ENCODE data around the gene HDAC4.

Gene HDAC4

DNA sequence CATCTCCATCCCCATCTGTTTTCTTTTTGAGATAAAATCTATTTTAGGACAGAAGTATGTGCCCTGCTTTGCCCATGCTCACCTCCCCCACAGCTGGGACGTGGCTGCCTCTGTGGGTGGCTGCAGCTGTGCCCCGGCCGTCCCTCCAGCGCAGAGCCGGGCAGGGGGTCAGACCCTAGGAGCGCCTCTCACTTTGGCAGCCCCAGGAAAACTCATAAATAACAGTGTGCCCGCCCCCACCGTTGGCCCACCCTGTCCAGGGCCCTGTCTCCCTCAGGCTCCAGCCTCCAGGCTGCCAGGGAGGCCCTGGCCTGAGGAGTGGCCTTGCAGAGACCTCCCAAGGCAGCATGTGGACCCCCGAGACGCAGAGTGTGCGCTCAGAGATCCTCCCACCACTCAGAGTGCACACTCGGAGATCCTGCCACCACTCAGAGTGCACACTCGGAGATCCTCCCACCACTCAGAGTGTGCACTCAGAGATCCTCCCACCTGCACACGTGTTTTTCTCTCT, 374.8 kb downstream of the HDAC4 start:
- no peaks in the 10 kb centered on the region for H3K9me3 ChIP-seq (ENCODE audit: low read length)
- H3K36me3 ChIP-seq (ENCODE audit: insufficient read depth, low read length), result no peaks in the 10 kb centered on the region
- H3F3A ChIP-seq (ENCODE audit: insufficient read depth, low read length), result no peaks in the 10 kb centered on the region
- H3K9ac ChIP-seq (ENCODE audit: low read length), result no peak overlapping the region
- no peaks in the 10 kb centered on the region for H3K79me2 ChIP-seq (ENCODE audit: insufficient read depth, low read length)
- H3K27ac ChIP-seq (ENCODE audit: low read depth, low read length, poor library complexity, severe bottlenecking), result no peak overlapping the region
- no peaks in the 10 kb centered on the region for H3K9me2 ChIP-seq (ENCODE audit: low read depth, low read length)
- no peaks in the 10 kb centered on the region for H3K4me1 ChIP-seq (ENCODE audit: insufficient read depth, low read length, severe bottlenecking)
- no peak overlapping the region for H3K4me3 ChIP-seq (ENCODE audit: low read depth, low read length, poor library complexity, severe bottlenecking)
- H4K20me1 ChIP-seq (ENCODE audit: insufficient read depth, low read length), result no peaks in the 10 kb centered on the region
- H2AFZ ChIP-seq (ENCODE audit: low read length), result no peak overlapping the region
- no peak overlapping the region for H3K4me2 ChIP-seq (ENCODE audit: low read length)
- no peaks in the 10 kb centered on the region for H3K27me3 ChIP-seq (ENCODE audit: insufficient read depth, low read length)
- no peak for TF ChIP-seq EZH2 (IDR thresholded peaks at IDR 0.05; ENCODE audit: borderline replicate concordance, low read length)
- TF ChIP-seq, protein P1, sequence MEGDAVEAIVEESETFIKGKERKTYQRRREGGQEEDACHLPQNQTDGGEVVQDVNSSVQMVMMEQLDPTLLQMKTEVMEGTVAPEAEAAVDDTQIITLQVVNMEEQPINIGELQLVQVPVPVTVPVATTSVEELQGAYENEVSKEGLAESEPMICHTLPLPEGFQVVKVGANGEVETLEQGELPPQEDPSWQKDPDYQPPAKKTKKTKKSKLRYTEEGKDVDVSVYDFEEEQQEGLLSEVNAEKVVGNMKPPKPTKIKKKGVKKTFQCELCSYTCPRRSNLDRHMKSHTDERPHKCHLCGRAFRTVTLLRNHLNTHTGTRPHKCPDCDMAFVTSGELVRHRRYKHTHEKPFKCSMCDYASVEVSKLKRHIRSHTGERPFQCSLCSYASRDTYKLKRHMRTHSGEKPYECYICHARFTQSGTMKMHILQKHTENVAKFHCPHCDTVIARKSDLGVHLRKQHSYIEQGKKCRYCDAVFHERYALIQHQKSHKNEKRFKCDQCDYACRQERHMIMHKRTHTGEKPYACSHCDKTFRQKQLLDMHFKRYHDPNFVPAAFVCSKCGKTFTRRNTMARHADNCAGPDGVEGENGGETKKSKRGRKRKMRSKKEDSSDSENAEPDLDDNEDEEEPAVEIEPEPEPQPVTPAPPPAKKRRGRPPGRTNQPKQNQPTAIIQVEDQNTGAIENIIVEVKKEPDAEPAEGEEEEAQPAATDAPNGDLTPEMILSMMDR (IDR thresholded peaks at IDR 0.05; ENCODE audit: low read length), result no peak

DNA sequence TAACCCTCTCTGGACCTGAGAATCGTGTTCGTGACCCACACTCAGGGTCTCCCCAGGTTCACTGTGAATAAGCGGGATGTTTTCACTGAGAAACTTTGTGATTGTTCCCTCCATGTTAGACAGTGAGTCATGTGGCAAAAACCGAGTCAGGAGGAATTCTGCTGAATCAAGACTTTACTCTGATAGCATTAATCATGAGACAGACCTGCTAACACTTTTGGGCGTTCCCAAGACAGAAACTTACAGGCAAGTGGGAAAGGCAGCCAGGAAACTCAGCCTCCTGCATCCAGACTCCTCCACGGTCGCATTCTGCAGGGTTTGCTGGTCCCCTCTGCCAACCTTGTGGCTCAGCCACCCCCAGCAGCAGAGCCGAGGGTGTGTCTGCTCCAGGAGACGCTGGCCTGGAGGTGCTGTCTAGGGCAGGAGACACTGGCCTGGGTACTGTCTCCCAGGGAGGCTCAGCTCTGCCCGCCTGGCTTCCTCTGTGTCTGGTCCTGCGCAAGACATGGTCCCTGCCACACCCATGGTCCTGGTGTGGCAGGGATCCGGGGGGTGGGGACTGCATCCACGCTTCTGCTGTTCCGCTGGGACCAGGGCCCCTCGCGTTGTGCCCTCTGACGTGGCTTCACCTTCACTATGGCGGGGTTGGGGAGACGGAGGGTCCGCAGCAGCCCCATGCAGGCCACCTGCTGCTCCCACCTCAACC, 375.6 kb downstream of the HDAC4 start:
- Histone ChIP-seq H3K79me2 (ENCODE audit: insufficient read depth, low read length) (no peaks in the 10 kb centered on the region), H4K20me1 (ENCODE audit: insufficient read depth, low read length) (no peaks in the 10 kb centered on the region), H2AFZ (ENCODE audit: low read length) (no peak overlapping the region), H3K9me3 (ENCODE audit: low read length) (no peaks in the 10 kb centered on the region), H3K4me1 (ENCODE audit: insufficient read depth, low read length, severe bottlenecking) (no peaks in the 10 kb centered on the region), H3K9me2 (ENCODE audit: low read depth, low read length) (no peaks in the 10 kb centered on the region), H3K36me3 (ENCODE audit: insufficient read depth, low read length) (no peaks in the 10 kb centered on the region), H3K27ac (ENCODE audit: low read depth, low read length, poor library complexity, severe bottlenecking) (no peak overlapping the region), H3F3A (ENCODE audit: insufficient read depth, low read length) (no peaks in the 10 kb centered on the region), H3K4me3 (ENCODE audit: low read depth, low read length, poor library complexity, severe bottlenecking) (no peak overlapping the region), H3K4me2 (ENCODE audit: low read length) (no peak overlapping the region), H3K27me3 (ENCODE audit: insufficient read depth, low read length) (no peaks in the 10 kb centered on the region), H3K9ac (ENCODE audit: low read length) (no peak overlapping the region)
- TF ChIP-seq, protein P1 (IDR thresholded peaks at IDR 0.05; ENCODE audit: low read length), result no peak
- no peak for TF ChIP-seq EZH2 (IDR thresholded peaks at IDR 0.05; ENCODE audit: borderline replicate concordance, low read length)

DNA sequence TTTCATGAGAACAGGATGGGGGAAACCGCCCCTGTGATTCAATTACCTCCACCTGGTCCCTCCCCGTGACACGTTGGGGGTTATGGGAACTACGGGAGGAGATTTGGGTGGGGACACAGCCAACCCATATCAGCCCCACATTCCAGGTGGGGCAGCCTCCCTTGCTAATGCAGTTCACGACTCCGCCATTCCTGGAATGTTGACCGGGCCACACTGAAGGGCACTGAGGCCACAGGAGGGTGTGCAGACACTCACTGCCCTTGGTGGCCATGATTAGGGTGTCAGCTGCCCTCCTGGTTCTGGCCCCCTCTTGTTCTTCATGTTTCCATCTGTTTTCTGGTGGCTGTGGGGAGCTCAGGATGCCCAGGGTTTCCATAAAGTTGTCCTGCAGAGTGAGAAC, 376.6 kb downstream of the HDAC4 start:
- no peak overlapping the region for H3K27ac ChIP-seq (ENCODE audit: low read depth, low read length, poor library complexity, severe bottlenecking)
- H4K20me1 ChIP-seq (ENCODE audit: insufficient read depth, low read length), result no peaks in the 10 kb centered on the region
- H3K27me3 ChIP-seq (ENCODE audit: insufficient read depth, low read length), result no peaks in the 10 kb centered on the region
- TF ChIP-seq EZH2 (IDR thresholded peaks at IDR 0.05; ENCODE audit: borderline replicate concordance, low read length), result no peak
- TF ChIP-seq, protein P1 (IDR thresholded peaks at IDR 0.05; ENCODE audit: low read length), result no peak
- H3K4me1 ChIP-seq (ENCODE audit: insufficient read depth, low read length, severe bottlenecking), result no peaks in the 10 kb centered on the region
- no peaks in the 10 kb centered on the region for H3K36me3 ChIP-seq (ENCODE audit: insufficient read depth, low read length)
- no peak overlapping the region for H3K9ac ChIP-seq (ENCODE audit: low read length)
- no peaks in the 10 kb centered on the region for H3F3A ChIP-seq (ENCODE audit: insufficient read depth, low read length)
- H3K9me3 ChIP-seq (ENCODE audit: low read length), result no peaks in the 10 kb centered on the region
- H3K79me2 ChIP-seq (ENCODE audit: insufficient read depth, low read length), result no peaks in the 10 kb centered on the region
- H2AFZ ChIP-seq (ENCODE audit: low read length), result no peak overlapping the region
- H3K4me3 ChIP-seq (ENCODE audit: low read depth, low read length, poor library complexity, severe bottlenecking), result no peak overlapping the region
- no peak overlapping the region for H3K4me2 ChIP-seq (ENCODE audit: low read length)
- no peaks in the 10 kb centered on the region for H3K9me2 ChIP-seq (ENCODE audit: low read depth, low read length)
